Measurements from ENCODE around the gene TMPRSS11D.

The TMPRSS11D gene

DNA sequence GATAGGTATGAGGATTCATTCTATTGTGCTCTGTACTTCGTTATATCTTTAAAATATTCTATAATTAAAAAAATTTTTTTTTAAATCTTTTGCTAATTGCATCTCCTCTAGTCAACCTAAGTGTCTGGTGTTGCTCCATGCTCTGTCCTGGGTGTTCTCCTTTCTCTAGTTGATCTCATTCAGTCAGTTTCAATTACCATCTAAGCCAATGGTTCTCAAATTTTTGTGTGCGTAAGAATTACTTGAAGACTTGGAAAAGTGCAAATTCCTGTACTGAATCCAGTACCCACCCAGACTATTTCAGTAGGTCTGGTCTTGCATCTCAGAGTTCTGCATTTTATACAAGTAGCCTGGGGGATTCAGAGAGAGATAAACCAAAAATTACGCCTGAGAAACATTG is 6.7 kb downstream of the TMPRSS11D start:
- no peak overlapping the region for H3K9ac ChIP-seq

DNA sequence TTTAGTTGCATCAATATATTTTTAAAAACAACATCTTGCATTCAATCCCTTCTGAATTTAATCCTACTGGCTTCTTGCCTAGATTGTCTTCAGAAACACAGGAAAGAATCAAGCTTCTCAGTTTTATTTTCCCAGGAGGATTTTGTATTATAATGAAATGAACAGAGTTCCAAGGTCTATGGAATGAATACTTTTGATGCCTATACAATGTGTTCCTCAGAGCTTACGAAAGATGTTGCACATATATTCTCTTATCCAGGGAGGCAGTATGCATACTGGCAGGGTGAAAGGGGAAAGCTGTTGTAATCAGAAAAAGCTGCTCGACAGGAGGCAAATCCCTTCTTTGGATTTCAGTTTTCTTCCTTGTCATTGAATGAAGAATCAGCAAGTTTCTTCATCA is 8.8 kb downstream of the TMPRSS11D start:
- TF ChIP-seq, protein P1, sequence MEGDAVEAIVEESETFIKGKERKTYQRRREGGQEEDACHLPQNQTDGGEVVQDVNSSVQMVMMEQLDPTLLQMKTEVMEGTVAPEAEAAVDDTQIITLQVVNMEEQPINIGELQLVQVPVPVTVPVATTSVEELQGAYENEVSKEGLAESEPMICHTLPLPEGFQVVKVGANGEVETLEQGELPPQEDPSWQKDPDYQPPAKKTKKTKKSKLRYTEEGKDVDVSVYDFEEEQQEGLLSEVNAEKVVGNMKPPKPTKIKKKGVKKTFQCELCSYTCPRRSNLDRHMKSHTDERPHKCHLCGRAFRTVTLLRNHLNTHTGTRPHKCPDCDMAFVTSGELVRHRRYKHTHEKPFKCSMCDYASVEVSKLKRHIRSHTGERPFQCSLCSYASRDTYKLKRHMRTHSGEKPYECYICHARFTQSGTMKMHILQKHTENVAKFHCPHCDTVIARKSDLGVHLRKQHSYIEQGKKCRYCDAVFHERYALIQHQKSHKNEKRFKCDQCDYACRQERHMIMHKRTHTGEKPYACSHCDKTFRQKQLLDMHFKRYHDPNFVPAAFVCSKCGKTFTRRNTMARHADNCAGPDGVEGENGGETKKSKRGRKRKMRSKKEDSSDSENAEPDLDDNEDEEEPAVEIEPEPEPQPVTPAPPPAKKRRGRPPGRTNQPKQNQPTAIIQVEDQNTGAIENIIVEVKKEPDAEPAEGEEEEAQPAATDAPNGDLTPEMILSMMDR (conservative IDR thresholded peaks at IDR 0.05; ENCODE audit: low read depth, low read length): no peak
- no peaks in the 10 kb centered on the region for H3K36me3 ChIP-seq (ENCODE audit: insufficient read depth)
- H3K27me3 ChIP-seq (ENCODE audit: insufficient read depth, low read depth): no peaks in the 10 kb centered on the region
- no peak overlapping the region for H3K27ac ChIP-seq
- H3K79me2 ChIP-seq (ENCODE audit: insufficient read depth, low read depth): no peaks in the 10 kb centered on the region
- H2AFZ ChIP-seq (ENCODE audit: low read depth): no peak overlapping the region
- H3K4me3 ChIP-seq (IDR thresholded peaks at IDR 0.05; ENCODE audit: insufficient read depth, low read depth, low read length): no peak overlapping the region
- no peaks in the 10 kb centered on the region for H4K20me1 ChIP-seq (ENCODE audit: insufficient read depth)
- no peaks in the 10 kb centered on the region for H3K4me1 ChIP-seq (ENCODE audit: low read depth, poor library complexity, severe bottlenecking)
- H3K9ac ChIP-seq: no peak overlapping the region
- no peak overlapping the region for H3K4me2 ChIP-seq

More for the DNA sequence above, 6.7 kb downstream of the TMPRSS11D start:
- H3K79me2 ChIP-seq (ENCODE audit: insufficient read depth, low read depth): no peaks in the 10 kb centered on the region
- H3K4me3 ChIP-seq (IDR thresholded peaks at IDR 0.05; ENCODE audit: insufficient read depth, low read depth, low read length): no peak overlapping the region
- no peak overlapping the region for H3K27ac ChIP-seq
- no peak overlapping the region for H3K4me2 ChIP-seq
- TF ChIP-seq, protein P1 (conservative IDR thresholded peaks at IDR 0.05; ENCODE audit: low read depth, low read length): no peak
- no peaks in the 10 kb centered on the region for H3K27me3 ChIP-seq (ENCODE audit: insufficient read depth, low read depth)
- H2AFZ ChIP-seq (ENCODE audit: low read depth): no peak overlapping the region
- H3K4me1 ChIP-seq (ENCODE audit: low read depth, poor library complexity, severe bottlenecking): no peaks in the 10 kb centered on the region
- H4K20me1 ChIP-seq (ENCODE audit: insufficient read depth): no peaks in the 10 kb centered on the region
- no peaks in the 10 kb centered on the region for H3K36me3 ChIP-seq (ENCODE audit: insufficient read depth)

DNA sequence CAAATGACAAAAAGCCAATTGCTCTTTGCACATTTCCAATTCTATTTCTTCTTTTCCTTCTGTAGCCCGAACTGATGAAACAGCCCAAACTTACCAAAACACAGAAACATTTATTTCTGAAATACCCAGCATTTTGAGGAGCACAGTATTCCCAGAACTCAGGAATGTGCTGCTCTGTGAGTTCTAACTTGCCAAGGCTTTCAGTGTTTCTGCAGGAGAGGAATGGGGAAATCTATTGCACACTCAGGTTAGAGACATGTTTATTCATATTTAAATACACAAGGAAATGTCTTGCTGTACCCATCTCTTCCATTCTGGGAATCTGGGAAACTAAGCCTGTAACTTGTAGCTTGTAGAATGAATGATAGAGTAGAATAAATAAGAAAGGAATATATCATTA is 10.7 kb downstream of the TMPRSS11D start:
- Histone ChIP-seq H3K4me1 (ENCODE audit: low read depth, poor library complexity, severe bottlenecking) (no peaks in the 10 kb centered on the region), H2AFZ (ENCODE audit: low read depth) (no peak overlapping the region), H3K27ac (no peak overlapping the region), H3K36me3 (ENCODE audit: insufficient read depth) (no peaks in the 10 kb centered on the region), H3K4me3 (IDR thresholded peaks at IDR 0.05; ENCODE audit: insufficient read depth, low read depth, low read length) (no peak overlapping the region), H3K79me2 (ENCODE audit: insufficient read depth, low read depth) (no peaks in the 10 kb centered on the region), H3K27me3 (ENCODE audit: insufficient read depth, low read depth) (no peaks in the 10 kb centered on the region), H4K20me1 (ENCODE audit: insufficient read depth) (no peaks in the 10 kb centered on the region), H3K9ac (no peak overlapping the region), H3K4me2 (no peak overlapping the region)
- TF ChIP-seq, protein P1 (conservative IDR thresholded peaks at IDR 0.05; ENCODE audit: low read depth, low read length): no peak

DNA sequence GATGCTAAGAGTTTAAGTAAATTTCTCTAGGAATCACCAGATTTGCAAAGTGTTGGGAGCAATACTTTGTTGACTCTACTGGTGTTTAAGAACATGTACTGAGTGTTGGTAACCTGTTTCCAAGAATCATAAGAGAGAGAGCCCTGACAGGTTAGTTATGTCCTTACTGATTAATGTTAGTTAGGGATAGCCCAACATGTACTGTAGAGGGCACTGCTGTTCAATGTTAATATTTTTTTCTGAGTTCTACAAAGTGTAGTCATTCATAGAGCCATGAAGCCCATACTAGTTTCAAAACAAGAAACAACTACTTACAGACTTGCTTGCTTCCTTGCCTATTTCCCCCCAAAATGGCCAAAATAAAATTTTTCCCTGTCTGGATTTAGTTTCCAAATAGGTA is 11.9 kb downstream of the TMPRSS11D start:
- no peak overlapping the region for H3K9ac ChIP-seq
- no peaks in the 10 kb centered on the region for H4K20me1 ChIP-seq (ENCODE audit: insufficient read depth)
- H3K4me1 ChIP-seq (ENCODE audit: low read depth, poor library complexity, severe bottlenecking): no peaks in the 10 kb centered on the region
- H3K27me3 ChIP-seq (ENCODE audit: insufficient read depth, low read depth): no peaks in the 10 kb centered on the region
- no peaks in the 10 kb centered on the region for H3K36me3 ChIP-seq (ENCODE audit: insufficient read depth)
- H3K4me2 ChIP-seq: no peak overlapping the region
- no peaks in the 10 kb centered on the region for H3K79me2 ChIP-seq (ENCODE audit: insufficient read depth, low read depth)
- H3K4me3 ChIP-seq (IDR thresholded peaks at IDR 0.05; ENCODE audit: insufficient read depth, low read depth, low read length): no peak overlapping the region
- H2AFZ ChIP-seq (ENCODE audit: low read depth): no peak overlapping the region
- TF ChIP-seq, protein P1 (conservative IDR thresholded peaks at IDR 0.05; ENCODE audit: low read depth, low read length): peak; percentile 40
- H3K27ac ChIP-seq: no peak overlapping the region
